Fibroblast of villous mesenchyme (primary cell): ENCODE measurements around the gene SVOP. TPM values are rescaled to one million over a fixed set of nuclear protein-coding genes. Genes with fewer than 3 reads are reported as not detected.

ENCODE experiments used
- DNase-seq: peaks from one replicate; pipeline ENCODE4 v3.0.0-alpha.2; 2010; ENCODE audit warnings: low read depth
- H3K4me3 ChIP-seq: 2 replicates; pipeline ENCODE4 v1.5.1; 2011; ENCODE audit warnings: low read depth, mild to moderate bottlenecking, low read length
- total RNA-seq: library from RNA; depleted of rRNA; stranded (reverse); fragments of >200 nt; gene quantifications from 2 replicates; pipeline ENCODE4 v1.2.3, GENCODE V29; 2012
- TF ChIP-seq, protein P1 (sequence below): IDR thresholded peaks from 2 replicates; pipeline ENCODE4 v1.5.1; 2012; ENCODE audit warnings: low read depth, mild to moderate bottlenecking, low read length; ENCODE audit not compliant: insufficient read depth

SVOP gene
- total RNA-seq, 1 donor: not detected

DNA sequence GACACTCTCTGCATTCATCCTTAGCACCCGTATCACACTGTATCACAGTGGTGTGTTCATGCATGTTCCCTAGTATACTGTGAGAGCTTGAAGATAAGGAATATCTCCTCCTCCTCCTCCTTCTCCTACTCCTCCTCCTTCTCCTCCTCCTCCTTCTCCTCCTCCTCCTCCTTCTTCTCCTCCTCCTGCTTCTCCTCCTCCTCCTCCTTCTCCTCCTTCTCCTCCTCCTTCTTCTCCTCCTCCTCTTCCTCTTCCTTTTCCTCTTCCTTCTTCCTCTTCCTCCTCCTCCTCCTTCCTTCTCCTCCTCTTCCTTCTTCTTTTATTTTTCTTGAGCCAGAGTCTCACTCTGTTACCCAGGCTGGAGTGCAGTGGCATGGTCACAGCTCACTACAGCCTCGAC is 113.9 kb downstream of the SVOP start:
- H3K4me3 ChIP-seq: no peak overlapping the region
- DNase-seq: no peak
- TF ChIP-seq, protein P1, sequence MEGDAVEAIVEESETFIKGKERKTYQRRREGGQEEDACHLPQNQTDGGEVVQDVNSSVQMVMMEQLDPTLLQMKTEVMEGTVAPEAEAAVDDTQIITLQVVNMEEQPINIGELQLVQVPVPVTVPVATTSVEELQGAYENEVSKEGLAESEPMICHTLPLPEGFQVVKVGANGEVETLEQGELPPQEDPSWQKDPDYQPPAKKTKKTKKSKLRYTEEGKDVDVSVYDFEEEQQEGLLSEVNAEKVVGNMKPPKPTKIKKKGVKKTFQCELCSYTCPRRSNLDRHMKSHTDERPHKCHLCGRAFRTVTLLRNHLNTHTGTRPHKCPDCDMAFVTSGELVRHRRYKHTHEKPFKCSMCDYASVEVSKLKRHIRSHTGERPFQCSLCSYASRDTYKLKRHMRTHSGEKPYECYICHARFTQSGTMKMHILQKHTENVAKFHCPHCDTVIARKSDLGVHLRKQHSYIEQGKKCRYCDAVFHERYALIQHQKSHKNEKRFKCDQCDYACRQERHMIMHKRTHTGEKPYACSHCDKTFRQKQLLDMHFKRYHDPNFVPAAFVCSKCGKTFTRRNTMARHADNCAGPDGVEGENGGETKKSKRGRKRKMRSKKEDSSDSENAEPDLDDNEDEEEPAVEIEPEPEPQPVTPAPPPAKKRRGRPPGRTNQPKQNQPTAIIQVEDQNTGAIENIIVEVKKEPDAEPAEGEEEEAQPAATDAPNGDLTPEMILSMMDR: no peak

DNA sequence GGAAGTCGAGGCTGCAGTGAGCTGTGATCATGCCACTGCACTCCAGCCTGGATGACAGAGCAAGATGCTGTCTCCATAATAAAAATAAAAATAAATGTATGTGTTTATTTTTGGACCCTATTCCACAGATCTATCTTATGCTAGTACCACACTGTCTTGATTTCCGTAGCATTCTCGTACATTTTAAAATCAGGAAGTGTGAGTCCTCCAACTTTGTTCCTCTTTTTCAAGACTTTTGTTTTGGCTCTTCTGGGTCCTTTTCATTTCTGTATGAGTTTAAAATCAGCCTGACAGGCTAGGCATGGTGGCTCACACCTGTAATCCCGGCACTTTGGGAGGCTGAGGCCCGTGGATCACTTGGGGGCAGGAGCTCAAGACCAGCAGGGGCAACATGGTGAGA is 115.1 kb downstream of the SVOP start:
- TF ChIP-seq, protein P1: no peak
- no peak for DNase-seq
- no peak overlapping the region for H3K4me3 ChIP-seq

DNA sequence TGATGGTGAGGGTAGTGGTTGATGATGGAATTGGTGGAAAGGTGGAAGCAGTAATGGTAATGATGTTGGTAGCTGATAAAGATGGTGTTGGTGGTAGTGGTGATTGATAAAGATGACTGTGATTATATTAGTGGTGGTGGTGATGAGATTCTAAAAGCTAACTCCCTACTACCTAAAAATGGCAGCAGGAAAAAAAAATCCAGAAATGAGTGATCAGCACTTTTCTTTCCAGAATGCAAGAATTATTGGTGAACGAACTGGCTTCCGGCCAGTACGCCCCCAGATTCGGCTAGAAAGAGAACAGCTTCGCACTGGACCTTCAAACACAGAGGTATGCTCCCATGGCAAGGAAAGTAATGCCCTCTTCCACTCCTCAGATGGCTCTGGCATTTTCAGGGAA is 121.7 kb downstream of the SVOP start:
- no peak overlapping the region for H3K4me3 ChIP-seq
- TF ChIP-seq, protein P1: no peak
- DNase-seq: no peak

GRCh38 chr12:108896817-108897216 is 124.1 kb downstream of the SVOP start:
- TF ChIP-seq, protein P1: no peak
- H3K4me3 ChIP-seq: no peak overlapping the region
- DNase-seq: no peak

- no peak for DNase-seq
- TF ChIP-seq, protein P1: no peak
- H3K4me3 ChIP-seq: no peak overlapping the region
Observed at GRCh38 chr12:108896336-108896735, 124.5 kb downstream of the SVOP start.

- no peak for DNase-seq
- no peak overlapping the region for H3K4me3 ChIP-seq
- TF ChIP-seq, protein P1: no peak
Observed at GRCh38 chr12:108895220-108895802, 125.6 kb downstream of the SVOP start.

- H3K4me3 ChIP-seq: no peak overlapping the region
- TF ChIP-seq, protein P1: no peak
- DNase-seq: peak; percentile 16
Observed at GRCh38 chr12:108890208-108890607, 130.7 kb downstream of the SVOP start.
